SK-N-MC (cell line): ENCODE data around the gene MROH8.

Source experiments
- DNase-seq: peaks from one replicate; pipeline ENCODE4 v3.0.0-alpha.2; 2011; ENCODE audit warnings: low read depth, low spot score
- H3K27ac ChIP-seq: fragments of 200-600 bp; sonication (generic); 2 replicates; pipeline ENCODE4 v1.5.1; 2016; ENCODE audit warnings: mixed run types
- H3K36me3 ChIP-seq: fragments of 200-600 bp; sonication (generic); 2 replicates; pipeline ENCODE4 v1.6.1; 2017; ENCODE audit warnings: antibody characterized with exemption, low read length, mixed read lengths; ENCODE audit not compliant: insufficient read depth
- H3K4me3 ChIP-seq: fragments of 200-600 bp; sonication (generic); 2 replicates; pipeline ENCODE4 v1.5.1; 2016
- H3K9ac ChIP-seq: fragments of 200-600 bp; sonication (generic); 2 replicates; pipeline ENCODE4 v1.8.0; 2017; ENCODE audit warnings: mixed run types, mixed read lengths; ENCODE audit not compliant: insufficient read length
- H3K9me3 ChIP-seq: fragments of 200-600 bp; sonication (generic); 2 replicates; pipeline ENCODE4 v1.6.1; 2017; ENCODE audit warnings: low read depth, mild to moderate bottlenecking, antibody characterized with exemption, low read length, moderate library complexity, mixed read lengths
- EZH2 ChIP-seq: fragments of 200-600 bp; sonication (generic); IDR thresholded peaks from one replicate; pipeline ENCODE4 v1.6.1; 2017; ENCODE audit warnings: antibody characterized with exemption
- FOXP2 ChIP-seq: optimal IDR thresholded peaks from 2 replicates; pipeline ENCODE3; 2011; ENCODE audit warnings: mild to moderate bottlenecking, moderate library complexity; ENCODE audit not compliant: insufficient read depth; ENCODE audit errors: extremely low read length, control extremely low read depth
- POLR2AphosphoS5 ChIP-seq: IDR thresholded peaks from 2 replicates; pipeline ENCODE4 v1.6.1; 2012; ENCODE audit warnings: mild to moderate bottlenecking, low read depth, low read length, borderline replicate concordance

The MROH8 gene

DNA sequence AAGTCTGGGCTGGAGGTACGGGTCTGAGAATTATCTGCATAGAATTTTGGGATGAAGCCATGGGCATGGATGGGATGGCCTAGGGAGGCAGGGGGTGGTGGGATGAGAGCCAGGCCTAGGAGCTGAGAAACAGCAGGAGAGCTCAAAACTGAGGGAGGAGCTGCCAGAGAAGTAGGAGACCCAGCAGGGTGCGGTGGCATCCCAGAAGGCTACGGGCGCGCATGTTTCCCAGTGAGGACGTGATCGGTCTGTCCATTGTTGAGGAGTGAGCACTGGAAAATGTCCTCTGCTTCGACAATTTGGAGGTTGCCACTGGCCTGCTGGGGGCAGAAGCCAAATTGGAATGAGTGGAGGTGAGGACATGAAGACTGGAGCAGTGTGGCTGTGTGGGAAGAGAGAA is 14.5 kb upstream of the MROH8 start:
- H3K27ac ChIP-seq: peak overlapping the region; percentile 49; the same call in 1 of the 2 replicates
- H3K36me3 ChIP-seq: peaks cover 62% of the 10 kb centered on the region
- no peaks in the 10 kb centered on the region for H3K9me3 ChIP-seq
- H3K9ac ChIP-seq: no peak overlapping the region
- H3K4me3 ChIP-seq: no peak overlapping the region
- DNase-seq: no peak
- TF ChIP-seq POLR2AphosphoS5: no peak
- no peak for TF ChIP-seq EZH2
- no peak for TF ChIP-seq FOXP2

DNA sequence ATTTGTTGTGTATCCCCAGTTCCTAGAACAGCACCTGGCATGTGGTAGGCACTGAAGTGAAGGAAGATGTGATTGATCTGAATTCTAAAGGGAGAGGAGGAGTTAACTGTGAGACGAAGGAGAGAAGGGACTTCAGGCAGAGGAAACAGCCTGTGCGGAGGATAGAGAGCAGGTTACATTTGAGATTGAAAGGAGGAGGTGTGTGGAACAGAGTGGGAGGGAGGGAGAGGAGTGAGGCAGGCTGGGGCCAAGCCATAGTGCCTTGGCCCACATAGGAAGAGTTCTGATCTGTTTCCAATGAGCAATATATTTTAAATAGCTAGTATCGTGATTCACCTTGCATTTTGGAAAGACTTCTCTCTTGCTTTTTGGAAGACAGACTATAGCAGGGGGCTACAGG is 13.9 kb upstream of the MROH8 start:
- Histone ChIP-seq H3K9ac (no peak overlapping the region), H3K36me3 (peaks cover 62% of the 10 kb centered on the region), H3K27ac (peak overlapping the region; percentile 49; the same call in 1 of the 2 replicates), H3K9me3 (no peaks in the 10 kb centered on the region), H3K4me3 (no peak overlapping the region)
- TF ChIP-seq POLR2AphosphoS5: no peak
- DNase-seq: no peak

GRCh38 chr20:37192137-37192854 is 12.9 kb upstream of the MROH8 start:
- H3K9ac ChIP-seq: no peak overlapping the region
- H3K9me3 ChIP-seq: no peaks in the 10 kb centered on the region
- H3K36me3 ChIP-seq: peaks cover 59% of the 10 kb centered on the region
- no peak overlapping the region for H3K4me3 ChIP-seq
- no peak for DNase-seq
- no peak overlapping the region for H3K27ac ChIP-seq
- no peak for TF ChIP-seq POLR2AphosphoS5
- no peak for TF ChIP-seq EZH2
- peak; percentile 40 for TF ChIP-seq FOXP2

- H3K9me3 ChIP-seq: no peaks in the 10 kb centered on the region
- TF ChIP-seq FOXP2: no peak
- no peak for TF ChIP-seq EZH2
- no peak for TF ChIP-seq POLR2AphosphoS5
- no peak overlapping the region for H3K4me3 ChIP-seq
- no peak overlapping the region for H3K9ac ChIP-seq
- peaks cover 60% of the 10 kb centered on the region for H3K36me3 ChIP-seq
- DNase-seq: no peak
- no peak overlapping the region for H3K27ac ChIP-seq
Measured at GRCh38 chr20:37190354-37191112, 11.2 kb upstream of the MROH8 start.

DNA sequence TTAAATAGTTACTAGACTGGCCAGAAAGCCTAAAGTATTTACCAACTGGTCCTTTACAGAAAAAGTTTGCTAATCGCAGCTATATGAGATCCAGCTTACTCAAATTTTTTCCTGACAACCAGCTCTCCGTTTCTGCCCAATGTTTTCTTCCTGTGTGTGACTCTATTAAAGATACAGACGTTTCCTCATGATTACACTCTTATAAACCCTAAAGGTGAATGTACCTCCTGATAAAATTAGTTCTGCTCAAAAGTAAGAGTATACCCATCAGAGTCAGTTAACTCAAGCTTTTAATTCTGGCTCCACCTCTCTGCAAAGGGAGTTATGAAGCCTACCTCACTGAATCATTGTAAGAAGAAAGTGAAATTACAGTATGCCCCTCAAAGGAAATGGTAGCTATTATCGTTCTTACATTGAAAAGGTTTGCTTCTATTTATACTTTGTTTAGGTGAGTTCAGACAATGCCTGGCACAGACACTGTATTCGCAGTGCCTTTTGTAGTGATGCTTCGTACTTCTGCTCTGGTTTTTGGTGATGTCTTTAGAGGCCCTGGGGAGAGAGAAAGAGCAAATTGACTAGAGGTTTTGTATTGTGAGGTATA is 10.2 kb upstream of the MROH8 start:
- TF ChIP-seq EZH2 (no peak), POLR2AphosphoS5 (no peak), FOXP2 (no peak)
- Histone ChIP-seq H3K27ac (no peak overlapping the region), H3K9me3 (no peaks in the 10 kb centered on the region), H3K9ac (no peak overlapping the region), H3K4me3 (no peak overlapping the region), H3K36me3 (peaks cover 71% of the 10 kb centered on the region)
- DNase-seq: no peak

DNA sequence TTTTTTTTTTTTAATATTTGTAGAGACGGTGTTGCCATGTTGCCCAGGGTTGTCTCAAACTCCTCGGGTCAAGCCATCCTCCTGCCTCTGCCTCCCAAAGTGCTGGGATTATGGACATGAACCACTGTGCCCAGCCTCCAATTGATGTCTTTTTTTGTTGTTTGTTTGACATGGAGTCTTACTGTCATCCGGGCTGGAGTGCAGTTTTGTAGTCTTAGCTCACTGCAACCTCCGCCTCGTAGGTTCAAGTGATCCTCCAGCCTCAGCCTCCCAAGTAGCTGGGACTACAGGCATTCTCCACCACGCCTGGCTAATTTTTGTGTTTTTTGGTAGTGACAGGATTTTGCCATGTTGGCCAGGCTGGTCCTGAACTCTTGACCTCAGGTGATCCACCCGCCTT is 9.4 kb upstream of the MROH8 start:
- no peak overlapping the region for H3K27ac ChIP-seq
- H3K9ac ChIP-seq: no peak overlapping the region
- no peak overlapping the region for H3K4me3 ChIP-seq
- H3K36me3 ChIP-seq: peaks cover 76% of the 10 kb centered on the region
- no peaks in the 10 kb centered on the region for H3K9me3 ChIP-seq
- no peak for TF ChIP-seq POLR2AphosphoS5
- DNase-seq: no peak

DNA sequence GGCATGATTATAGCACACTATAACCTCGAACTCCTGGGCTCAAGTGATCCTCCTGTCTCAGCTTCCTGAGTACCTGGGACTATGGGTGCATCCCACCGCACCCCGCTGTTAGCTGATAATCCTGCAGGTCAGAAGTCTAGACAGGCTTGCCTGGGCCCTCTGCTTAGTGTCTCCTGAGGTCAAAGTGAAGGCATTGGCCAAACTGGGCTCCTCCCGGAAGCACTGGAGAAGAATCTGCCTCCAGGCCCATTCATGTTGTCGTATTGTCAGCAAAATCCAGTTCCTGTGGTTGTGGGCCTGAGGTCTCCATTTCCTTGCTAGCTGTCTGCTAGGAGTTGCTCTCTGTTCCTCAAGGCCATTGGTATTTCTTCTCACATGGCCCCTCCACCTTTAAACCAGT is 6.3 kb upstream of the MROH8 start:
- TF ChIP-seq EZH2 (no peak), POLR2AphosphoS5 (no peak)
- H3K27ac ChIP-seq: no peak overlapping the region; the same call in 1 of the 2 replicates
- DNase-seq: no peak
- peaks cover 78% of the 10 kb centered on the region for H3K36me3 ChIP-seq
- H3K4me3 ChIP-seq: no peak overlapping the region
- H3K9me3 ChIP-seq: no peaks in the 10 kb centered on the region
- no peak overlapping the region for H3K9ac ChIP-seq

DNA sequence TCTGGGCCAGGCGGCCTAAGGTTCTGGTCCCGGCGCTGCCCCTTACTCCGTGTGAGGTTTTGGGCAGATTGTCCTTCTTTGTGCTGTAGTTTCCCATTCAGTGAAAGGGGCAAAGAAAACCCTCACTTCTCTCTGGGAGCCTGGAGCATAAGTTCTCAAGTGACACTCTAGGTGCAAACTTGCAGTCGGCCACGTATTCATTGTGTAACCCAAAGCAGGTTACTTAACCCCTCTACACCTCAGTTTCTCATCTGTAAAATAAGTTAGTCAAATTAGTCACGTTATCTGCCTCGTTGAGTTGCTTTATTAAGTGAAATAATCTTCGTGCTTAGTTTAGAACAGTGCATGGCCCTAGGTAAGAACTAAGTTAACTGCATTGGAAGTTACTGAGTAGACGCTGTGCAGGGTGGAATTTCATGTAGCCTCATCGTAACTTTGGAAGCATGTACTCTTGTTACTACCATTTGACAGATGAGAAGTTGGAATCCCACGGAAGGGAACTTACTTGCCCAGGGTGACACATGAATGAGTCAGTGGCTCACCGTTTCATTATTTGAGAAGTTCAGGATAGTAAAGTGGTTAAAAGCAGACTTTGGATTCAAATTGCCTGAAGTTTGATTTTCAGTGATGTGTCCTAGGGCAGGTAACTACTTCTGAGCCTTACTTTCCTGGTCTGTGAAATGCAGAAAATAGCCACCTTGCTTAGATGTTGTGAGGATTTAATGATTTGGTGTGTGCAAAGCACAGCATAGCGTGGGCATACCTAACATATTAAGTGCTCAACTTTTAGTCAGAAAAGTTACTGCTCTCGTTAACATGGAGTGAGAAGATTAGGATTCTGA is 556 bp upstream of the MROH8 start:
- peak overlapping the region; percentile 97 for H3K4me3 ChIP-seq
- peak overlapping the region; percentile 99 for H3K9ac ChIP-seq
- no peak for DNase-seq
- TF ChIP-seq EZH2 (no peak), FOXP2 (no peak), POLR2AphosphoS5 (no peak)
- peaks cover 28% of the 10 kb centered on the region for H3K36me3 ChIP-seq
- H3K9me3 ChIP-seq: no peaks in the 10 kb centered on the region
- H3K27ac ChIP-seq: peak overlapping the region; percentile 94
